Liver (tissue), 9 donors: ENCODE measurements around the gene CERKL. TPM values are rescaled to one million over a fixed set of nuclear protein-coding genes. Genes with fewer than 3 reads are reported as not detected.

Source experiments
- DNase-seq: peaks from one replicate; pipeline ENCODE4 v3.0.0-alpha.2; 2017; ENCODE audit warnings: low spot score
- H3K27ac ChIP-seq, 2 donors: one replicate each; pipeline ENCODE4 v1.7.0; 2013; ENCODE audit warnings: inconsistent platforms in 2 of 2, low read length in 2 of 2, control low read depth in 1 of 2, low read depth in 1 of 2, mild to moderate bottlenecking in 1 of 2
- H3K27me3 ChIP-seq, 4 donors: one replicate each; pipeline versions ENCODE4 v1.6.1 to v1.7.0; 2013; ENCODE audit warnings: low read length in 3 of 4, inconsistent platforms in 1 of 4, mild to moderate bottlenecking in 1 of 4, moderate library complexity in 1 of 4; ENCODE audit not compliant: control insufficient read depth in 4 of 4, insufficient read depth in 4 of 4
- H3K36me3 ChIP-seq, 4 donors: one replicate each; pipeline versions ENCODE4 v1.6.1 to v1.7.0; 2013; ENCODE audit warnings: low read length in 3 of 4, mild to moderate bottlenecking in 3 of 4, low read depth in 1 of 4, moderate library complexity in 1 of 4; ENCODE audit not compliant: control insufficient read depth in 4 of 4, insufficient read depth in 3 of 4
- H3K4me1 ChIP-seq, 4 donors: one replicate each; pipeline versions ENCODE4 v1.6.1 to v1.7.0; 2013; ENCODE audit warnings: low read length in 3 of 4, mild to moderate bottlenecking in 3 of 4, moderate library complexity in 1 of 4; ENCODE audit not compliant: control insufficient read depth in 4 of 4, insufficient read depth in 4 of 4
- H3K4me3 ChIP-seq, 3 donors: one replicate each; pipeline versions ENCODE4 v1.6.1 to v1.7.0; 2013; ENCODE audit warnings: low read length in 3 of 3, control low read depth in 1 of 3, low read depth in 1 of 3, mild to moderate bottlenecking in 1 of 3
- H3K9ac ChIP-seq, 2 donors: one replicate each; pipeline ENCODE4 v1.7.0; 2013; ENCODE audit warnings: low read length in 2 of 2, mild to moderate bottlenecking in 2 of 2, moderate library complexity in 2 of 2, control low read depth in 1 of 2, low read depth in 1 of 2
- H3K9me3 ChIP-seq, 4 donors: one replicate each; pipeline versions ENCODE4 v1.6.1 to v1.7.0; 2013; ENCODE audit warnings: low read length in 3 of 4; ENCODE audit not compliant: control insufficient read depth in 4 of 4
- ATF3 ChIP-seq: IDR thresholded peaks from 2 replicates; pipeline ENCODE4 v1.6.1; 2016; ENCODE audit warnings: antibody characterized with exemption
- CTCF ChIP-seq: fragments of 150-350 bp; IDR thresholded peaks from 2 replicates; pipeline ENCODE4 v1.5.1; 2017; ENCODE audit warnings: improper control_type of control experiment, low read depth, low read length; ENCODE audit not compliant: missing input control
- EGR1 ChIP-seq, 2 donors: IDR thresholded peaks; 2 replicates each; pipeline ENCODE4 v1.6.1; 2016 to 2018; ENCODE audit warnings: antibody characterized with exemption in 2 of 2, low read depth in 2 of 2
- FOXA1 ChIP-seq: IDR thresholded peaks from 2 replicates; pipeline ENCODE4 v1.6.1; 2016; ENCODE audit warnings: antibody characterized with exemption
- GABPA ChIP-seq, 2 donors: IDR thresholded peaks in 1 of 2; conservative IDR thresholded peaks in 1 of 2; 2 replicates each; pipeline ENCODE4 v1.6.1; 2016; ENCODE audit warnings: antibody characterized with exemption in 2 of 2, mild to moderate bottlenecking in 1 of 2, moderate library complexity in 1 of 2
- HNF4A ChIP-seq, 2 donors: conservative IDR thresholded peaks; 2 replicates each; pipeline ENCODE4 v1.6.1; 2016; ENCODE audit warnings: antibody characterized with exemption in 2 of 2, mild to moderate bottlenecking in 2 of 2
- HNF4G ChIP-seq: IDR thresholded peaks from 2 replicates; pipeline ENCODE4 v1.6.1; 2016; ENCODE audit warnings: antibody characterized with exemption
- JUND ChIP-seq, 2 donors: IDR thresholded peaks; 2 replicates each; pipeline ENCODE4 v1.6.1; 2016; ENCODE audit warnings: antibody characterized with exemption in 2 of 2
- MAX ChIP-seq: IDR thresholded peaks from 2 replicates; pipeline ENCODE4 v1.6.1; 2016; ENCODE audit warnings: antibody characterized with exemption
- NR2F2 ChIP-seq: IDR thresholded peaks from 2 replicates; pipeline ENCODE4 v1.6.1; 2016; ENCODE audit warnings: antibody characterized with exemption
- RAD21 ChIP-seq, 2 donors: IDR thresholded peaks; 2 replicates each; pipeline ENCODE4 v1.6.1; 2016; ENCODE audit warnings: antibody characterized with exemption in 2 of 2, mild to moderate bottlenecking in 2 of 2
- REST ChIP-seq: IDR thresholded peaks from 2 replicates; pipeline ENCODE4 v1.6.1; 2016; ENCODE audit warnings: antibody characterized with exemption, mild to moderate bottlenecking
- RXRA ChIP-seq, 2 donors: IDR thresholded peaks; 2 replicates each; pipeline ENCODE4 v1.6.1; 2017 to 2018; ENCODE audit warnings: antibody characterized with exemption in 2 of 2, mild to moderate bottlenecking in 1 of 2
- SP1 ChIP-seq: IDR thresholded peaks from 2 replicates; pipeline ENCODE4 v1.6.1; 2018; ENCODE audit warnings: antibody characterized with exemption, mild to moderate bottlenecking
- TAF1 ChIP-seq: conservative IDR thresholded peaks from 2 replicates; pipeline ENCODE4 v1.6.1; 2016; ENCODE audit warnings: antibody characterized with exemption, mild to moderate bottlenecking
- YY1 ChIP-seq: IDR thresholded peaks from 2 replicates; pipeline ENCODE4 v1.6.1; 2016; ENCODE audit warnings: antibody characterized with exemption, mild to moderate bottlenecking
- ZBTB33 ChIP-seq: IDR thresholded peaks from 2 replicates; pipeline ENCODE4 v1.6.1; 2016; ENCODE audit warnings: antibody characterized with exemption
- WGBS: extraction: QIAGEN DNeasy Blood & Tissue Kit; methylation state at CpG from one replicate; pipeline ENCODE4 v1.1.7; 2013; 5-methylcytosine and 5-hydroxymethylcytosine counted together
- polyA plus RNA-seq, 2 donors: library from polyadenylated mRNA; stranded (reverse) in 1 of 2; unstranded in 1 of 2; fragments of 200-250 nt in 1 of 2; fragments of >200 nt in 1 of 2; fragmentation: Nextera tagmentation in 1 of 2; extraction: Ambion mirVana in 1 of 2; gene quantifications; one replicate each; pipeline versions ENCODE4 v1.2.1 to v1.2.3, GENCODE V29; 2013 to 2015
- total RNA-seq, 2 donors: library from RNA; depleted of rRNA; stranded (reverse); fragments of >200 nt; gene quantifications; one replicate each; pipeline ENCODE4 v1.2.3, GENCODE V29; 2014
- donor health status: healthy.
- donor health status: healthy.
- donor health status: healthy.
- donor health status: healthy.
- donor health status: healthy.

Gene CERKL
- total and polyA plus RNA-seq, 4 donors, result 0.50 to 0.79 TPM; not detected in 2

- no peak for DNase-seq
- no peak overlapping the region for H3K27ac ChIP-seq
- 42% methylated on average over 3 of the region's 3 CpGs for WGBS
- no peaks in the 10 kb centered on the region for H3K9me3 ChIP-seq
- H3K36me3 ChIP-seq, result no peaks in the 10 kb centered on the region
- H3K9ac ChIP-seq, result no peak overlapping the region
- no peak for TF ChIP-seq RXRA (IDR thresholded peaks at IDR 0.05)
- TF ChIP-seq JUND (IDR thresholded peaks at IDR 0.05), result no peak
- no peak for TF ChIP-seq YY1
- no peak for TF ChIP-seq SP1
- TF ChIP-seq GABPA (IDR thresholded peaks at IDR 0.05 in 1 of 2, conservative IDR thresholded peaks at IDR 0.05 in 1 of 2), result no peak
- no peak for TF ChIP-seq HNF4G
- TF ChIP-seq REST, result no peak
- TF ChIP-seq EGR1 (IDR thresholded peaks at IDR 0.05; ENCODE audit: low read depth in 2 of 2), result no peak
- TF ChIP-seq FOXA1, result no peak
- no peak for TF ChIP-seq NR2F2
- TF ChIP-seq TAF1, result no peak
- no peak for TF ChIP-seq HNF4A (conservative IDR thresholded peaks at IDR 0.05)
- TF ChIP-seq ATF3, result no peak
- TF ChIP-seq CTCF, result no peak
- no peak for TF ChIP-seq ZBTB33
- TF ChIP-seq MAX, result no peak
- H3K4me3 ChIP-seq, result no peak overlapping the region
- no peaks in the 10 kb centered on the region for H3K4me1 ChIP-seq
- H3K27me3 ChIP-seq, result no peaks in the 10 kb centered on the region
Observed at GRCh38 chr2:181515719-181516118, 141.2 kb downstream of the CERKL start.

GRCh38 chr2:181500201-181500600 is 156.7 kb downstream of the CERKL start:
- Histone ChIP-seq H3K4me1 (no peaks in the 10 kb centered on the region), H3K36me3 (no peaks in the 10 kb centered on the region), H3K27me3 (peaks cover 0 to 4% (median 0%) of the 10 kb centered on the region in 4 donors), H3K4me3 (no peak overlapping the region), H3K9ac (no peak overlapping the region), H3K9me3 (no peaks in the 10 kb centered on the region), H3K27ac (no peak overlapping the region)
- 78% methylated on average over 4 of the region's 4 CpGs for WGBS
- TF ChIP-seq JUND (IDR thresholded peaks at IDR 0.05) (no peak), MAX (no peak), TAF1 (no peak), FOXA1 (no peak), RAD21 (IDR thresholded peaks at IDR 0.05) (no peak), REST (no peak), EGR1 (IDR thresholded peaks at IDR 0.05; ENCODE audit: low read depth in 2 of 2) (no peak), RXRA (IDR thresholded peaks at IDR 0.05) (no peak), CTCF (no peak), GABPA (IDR thresholded peaks at IDR 0.05 in 1 of 2, conservative IDR thresholded peaks at IDR 0.05 in 1 of 2) (no peak)
- DNase-seq, result no peak
